ENCODE data around the gene UNC93A. TPM values are rescaled to one million over a fixed set of nuclear protein-coding genes. Genes with fewer than 3 reads are reported as not detected.
"Not testable (repeated sequence)": the region's sequence is repeated elsewhere in the genome, so short reads cannot be mapped to it uniquely, and the experiment has no call there.

Gene UNC93A
- total RNA-seq, 2 experiments from 2014 or later = not detected

DNA sequence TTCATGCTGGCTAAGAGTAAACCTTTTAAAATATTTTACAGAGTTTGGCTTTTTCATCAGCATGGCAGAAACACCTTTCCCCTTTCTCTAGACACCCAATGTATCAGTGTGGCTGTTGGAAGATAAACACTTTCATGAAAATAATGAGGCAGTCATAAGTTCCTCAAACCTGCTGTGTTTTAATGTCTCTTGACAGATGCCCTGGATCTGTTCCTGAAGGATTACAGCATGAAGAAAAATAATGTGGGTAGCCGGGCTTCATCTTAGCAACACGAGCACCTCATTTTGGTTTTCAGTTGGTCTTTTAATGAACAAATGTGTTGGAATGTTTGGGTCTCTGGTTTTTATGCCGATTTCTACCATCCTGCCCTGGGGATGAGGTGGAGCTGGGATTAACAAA lies 45.5 kb upstream of the UNC93A start:
- no peaks in the 10 kb centered on the region for H3K9me3 Mint-ChIP-seq
- H3K36me3 Mint-ChIP-seq (ENCODE audit: low read depth) = no peaks in the 10 kb centered on the region
- TF ChIP-seq CTCF (IDR thresholded peaks at IDR 0.05) = no peak
- H3K27me3 Mint-ChIP-seq = no peaks in the 10 kb centered on the region
- H3K27ac Mint-ChIP-seq = no peak overlapping the region
- no peak for DNase-seq
- intact Hi-C loops (cut with micrococcal nuclease) = no loop called here
- no peaks in the 10 kb centered on the region for H3K4me1 Mint-ChIP-seq (ENCODE audit: low read depth)
- ChIA-PET CTCF (no interaction called here), POLR2A (no interaction called here)
- no peak overlapping the region for H3K4me3 Mint-ChIP-seq
- no peak for ATAC-seq

DNA sequence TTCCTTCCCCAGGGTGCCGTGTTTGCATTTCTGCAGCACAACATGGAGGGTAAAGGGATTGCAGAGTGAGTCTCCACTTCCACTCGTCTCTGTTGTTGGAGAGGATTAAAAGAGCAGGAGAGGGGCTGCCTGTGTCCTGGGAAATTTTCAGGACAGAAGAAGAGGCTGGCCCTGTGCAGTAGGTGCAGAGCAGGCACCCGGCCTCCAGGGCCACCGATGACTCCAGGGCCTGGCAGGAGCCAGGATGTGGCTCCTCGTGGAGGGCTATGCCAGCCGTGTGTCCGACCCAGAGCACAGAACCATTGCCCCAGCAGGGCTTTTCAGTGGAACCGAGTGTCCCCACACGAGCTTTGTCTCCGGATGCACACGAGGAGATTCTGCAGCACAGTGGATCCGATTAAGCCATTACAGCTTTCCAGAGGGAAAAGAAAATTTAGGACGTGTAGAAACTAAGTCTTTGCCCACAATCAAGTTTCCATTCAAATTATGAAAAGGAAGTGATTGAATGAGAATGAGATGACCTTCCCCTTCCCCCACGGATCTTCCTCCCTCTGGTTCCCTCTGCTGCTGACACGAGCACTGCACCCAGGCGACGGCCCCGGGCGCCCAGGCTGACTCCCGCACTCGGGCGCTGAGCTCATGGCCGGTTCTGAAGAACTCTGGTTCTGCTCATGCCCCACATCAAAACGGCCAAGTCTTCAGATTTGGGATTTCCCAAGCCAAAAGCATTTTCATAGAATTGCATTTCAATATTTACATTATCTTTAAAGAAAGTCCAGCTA lies 43.1 kb upstream of the UNC93A start:
- TF ChIP-seq CTCF (IDR thresholded peaks at IDR 0.05) = no peak
- no peak overlapping the region for H3K27ac Mint-ChIP-seq
- ChIA-PET POLR2A (interaction anchor here (0.6 kb wide), 1 partner anchor 11 kb away, joined by 3 read pairs; no protein-coding TSS in a partner anchor), CTCF (no interaction called here)
- no peaks in the 10 kb centered on the region for H3K36me3 Mint-ChIP-seq (ENCODE audit: low read depth)
- no peak overlapping the region for H3K4me3 Mint-ChIP-seq
- no peaks in the 10 kb centered on the region for H3K9me3 Mint-ChIP-seq
- H3K27me3 Mint-ChIP-seq = no peaks in the 10 kb centered on the region
- no peak for DNase-seq
- ATAC-seq = no peak
- intact Hi-C loops (cut with micrococcal nuclease) = no loop called here
- no peaks in the 10 kb centered on the region for H3K4me1 Mint-ChIP-seq (ENCODE audit: low read depth)

DNA sequence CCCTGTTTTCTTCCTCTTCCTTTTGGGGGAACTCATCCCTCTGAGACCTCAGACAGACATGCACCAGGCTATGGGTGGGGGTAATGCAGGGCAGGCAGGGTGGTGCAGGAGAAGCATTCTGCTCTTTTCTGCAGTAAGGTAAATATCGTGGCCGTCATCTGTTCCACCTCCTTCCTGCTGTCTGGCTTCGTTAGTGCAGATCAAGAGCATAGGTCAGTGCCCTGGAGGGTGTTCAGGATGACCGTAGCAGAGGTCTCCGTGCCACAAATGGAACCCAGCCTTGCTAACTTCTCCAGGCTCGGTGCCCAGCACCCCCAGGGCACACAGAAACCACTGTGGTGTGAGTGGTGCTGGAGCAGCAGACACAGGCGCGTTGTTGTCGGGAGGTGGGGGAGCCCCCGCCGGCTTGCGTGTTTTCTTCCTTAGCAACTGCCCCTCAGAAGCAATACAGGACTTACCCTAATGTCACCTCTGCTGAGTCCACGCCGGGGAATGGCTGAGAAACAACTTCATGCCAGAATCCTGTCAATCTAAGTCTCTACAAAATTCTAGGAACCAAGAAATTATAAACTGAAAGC lies 42.1 kb upstream of the UNC93A start:
- ATAC-seq; H3K27ac Mint-ChIP-seq; H3K9me3 Mint-ChIP-seq; H3K27me3 Mint-ChIP-seq; CTCF ChIA-PET; H3K4me3 Mint-ChIP-seq; H3K4me1 Mint-ChIP-seq (ENCODE audit: low read depth); intact Hi-C loops (cut with micrococcal nuclease); POLR2A ChIA-PET; DNase-seq; H3K36me3 Mint-ChIP-seq (ENCODE audit: low read depth): not testable (repeated sequence)

GRCh38 chr6:167252271-167252670 lies 38.8 kb upstream of the UNC93A start:
- POLR2A ChIA-PET = no interaction called here
- intact Hi-C loops (cut with micrococcal nuclease) = no loop called here
- CTCF ChIA-PET = no interaction called here
- Mint-ChIP-seq H3K4me1 (ENCODE audit: low read depth) (no peaks in the 10 kb centered on the region), H3K9me3 (peaks cover 2% of the 10 kb centered on the region), H3K27ac (no peak overlapping the region), H3K27me3 (no peaks in the 10 kb centered on the region), H3K36me3 (ENCODE audit: low read depth) (no peaks in the 10 kb centered on the region), H3K4me3 (no peak overlapping the region)
- DNase-seq = no peak
- TF ChIP-seq CTCF (IDR thresholded peaks at IDR 0.05) = no peak
- no peak for ATAC-seq

DNA sequence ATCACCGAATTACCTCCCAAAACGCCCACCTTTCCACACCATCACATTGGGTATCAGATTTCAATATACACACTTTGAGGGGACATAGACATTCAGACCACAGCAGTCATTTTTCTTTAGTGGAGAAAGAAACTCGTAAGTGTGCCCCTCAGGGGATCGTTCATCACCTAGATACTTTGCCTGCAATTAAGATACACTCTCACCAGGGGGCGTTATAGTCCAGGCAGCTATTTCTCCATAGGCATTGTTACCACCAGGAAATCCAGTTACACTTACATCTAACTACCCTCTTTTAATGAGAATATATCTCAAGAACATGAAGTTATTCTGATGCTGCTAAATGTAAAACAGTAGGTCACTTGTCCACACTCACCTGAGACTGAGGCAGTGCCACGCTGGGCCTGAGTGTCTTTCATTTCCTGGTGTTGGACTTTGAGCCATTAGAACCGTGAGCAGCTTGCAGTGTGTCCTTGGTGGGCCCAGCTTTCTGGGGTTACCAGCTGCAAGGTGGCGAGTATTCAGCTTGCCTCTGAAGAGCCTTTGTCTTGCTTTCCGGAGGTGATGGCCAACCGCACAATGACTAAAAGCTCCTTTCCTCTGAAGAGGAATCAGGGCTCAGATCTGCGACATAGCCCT lies 35.1 kb upstream of the UNC93A start:
- peaks cover 2% of the 10 kb centered on the region for H3K9me3 Mint-ChIP-seq
- CTCF ChIA-PET = interaction anchor here (0.7 to 1.6 kb wide), 2 partner anchors 31 to 35 kb away, joined by 3 to 5 read pairs; partner anchors contain the start of gene UNC93A
- TF ChIP-seq CTCF (IDR thresholded peaks at IDR 0.05) = peak; percentile 23
- ATAC-seq (no peak), DNase-seq (no peak)
- peaks cover 10% of the 10 kb centered on the region for H3K27me3 Mint-ChIP-seq
- no peaks in the 10 kb centered on the region for H3K36me3 Mint-ChIP-seq (ENCODE audit: low read depth)
- no peak overlapping the region for H3K4me3 Mint-ChIP-seq
- intact Hi-C loops (cut with micrococcal nuclease) = no loop called here
- no peaks in the 10 kb centered on the region for H3K4me1 Mint-ChIP-seq (ENCODE audit: low read depth)
- POLR2A ChIA-PET = no interaction called here
- H3K27ac Mint-ChIP-seq = no peak overlapping the region
